Measurements from ENCODE around the gene EVPL. TPM values are rescaled to one million over a fixed set of nuclear protein-coding genes. Genes with fewer than 3 reads are reported as not detected.

Gene EVPL
- total and polyA plus RNA-seq, 10 of the 15 experiments (the other 5 are each of a cell fraction or from before 2014, with no cell fraction given): 0.03 TPM; not detected in 9

DNA sequence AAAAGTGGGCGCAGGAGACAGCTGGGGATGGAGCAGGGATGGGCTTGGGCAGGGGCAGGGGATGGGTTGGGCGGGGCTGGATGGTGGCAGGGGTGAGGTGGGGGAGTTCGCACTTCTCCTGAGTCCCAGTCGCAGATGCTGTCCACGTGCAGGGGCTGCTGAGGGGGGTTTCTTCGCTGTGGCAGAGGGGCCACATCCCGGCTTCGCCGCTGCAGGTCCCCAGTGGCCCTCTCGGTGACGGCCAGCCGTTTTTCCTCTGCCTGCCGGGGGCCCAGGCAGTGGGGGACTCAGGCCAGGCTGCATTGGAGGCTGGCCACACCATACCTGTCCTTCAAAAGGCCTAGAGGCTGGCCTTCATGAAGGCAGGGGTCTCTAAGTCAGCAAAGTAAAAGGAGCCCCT lies 8.3 kb downstream of the EVPL start:
- intact Hi-C loops (cut with micrococcal nuclease; ENCODE audit: unreplicated experiment) (no loop called here), in situ Hi-C loops (cut with MboI) (no loop called here)
- H4K20me1 ChIP-seq (ENCODE audit: control insufficient read depth, insufficient read depth): no peaks in the 10 kb centered on the region
- RAD21 ChIA-PET (ENCODE audit: unreplicated experiment): interaction anchor here (1.3 to 1.6 kb wide), 3 partner anchors 15 to 347 kb away, joined by 3 to 7 read pairs (median 4); no protein-coding TSS in a partner anchor
- POLR2A ChIA-PET: no interaction called here
- ATAC-seq: no peak
- SMC1A ChIA-PET (ENCODE audit: uncharacterized antibody, unreplicated experiment): interaction anchor here (1.0 to 1.5 kb wide), 3 partner anchors 87 to 261 kb away, joined by 3 to 4 read pairs (median 3); no protein-coding TSS in a partner anchor
- CTCF ChIA-PET: interaction anchor here (1.3 to 2.2 kb wide), 5 partner anchors 19 to 280 kb away, joined by 3 to 9 read pairs (median 3); partner anchors contain the start of genes CDK3 and MRPL38
- 32% methylated on average over 9 of the region's 13 CpGs for WGBS (ENCODE audit: insufficient coverage, insufficient replicate concordance, low lambda C conversion rate, missing lambda C conversion rate)
- no TSS peak for BruUV-seq (replicated peaks)
- no peak overlapping the region for H3K4me3 ChIP-seq
- no peak for FAIRE-seq
- DNase-seq (ENCODE audit: low read depth, low spot score): no peak
- no peak overlapping the region for H2AFZ ChIP-seq (ENCODE audit: control insufficient read depth, low read depth, low read length)
- H3K4me2 ChIP-seq (ENCODE audit: control insufficient read depth, insufficient read depth): no peak overlapping the region
- no peaks in the 10 kb centered on the region for H3K36me3 ChIP-seq (ENCODE audit: control insufficient read depth in 2 of 2, insufficient read depth in 2 of 2, low read length in 1 of 2)
- no peaks in the 10 kb centered on the region for H3K27me3 ChIP-seq (replicated peaks in 1 of 2; ENCODE audit: control insufficient read depth in 2 of 2, insufficient read depth in 2 of 2, low read length in 1 of 2)
- no peak overlapping the region for H3K9ac ChIP-seq (ENCODE audit: control insufficient read depth, insufficient read depth, low read length)
- H3K4me1 ChIP-seq (ENCODE audit: control insufficient read depth, insufficient read depth, low read length): no peaks in the 10 kb centered on the region
- TF ChIP-seq MTA2 (IDR thresholded peaks at IDR 0.05; ENCODE audit: low read depth): no peak
- TF ChIP-seq SMC3 (IDR thresholded peaks at IDR 0.05; ENCODE audit: borderline replicate concordance, low read length): no peak
- TF ChIP-seq POLR2AphosphoS2 (IDR thresholded peaks at IDR 0.05; ENCODE audit: low read depth, low read length): no peak
- no peak overlapping the region for H3K27ac ChIP-seq (ENCODE audit: control insufficient read depth, insufficient read depth)
- no peaks in the 10 kb centered on the region for H3K9me3 ChIP-seq (replicated peaks; ENCODE audit: control insufficient read depth, insufficient read depth, low read length)
- no peaks in the 10 kb centered on the region for H3K79me2 ChIP-seq (ENCODE audit: control insufficient read depth, insufficient read depth, low read length)

DNA sequence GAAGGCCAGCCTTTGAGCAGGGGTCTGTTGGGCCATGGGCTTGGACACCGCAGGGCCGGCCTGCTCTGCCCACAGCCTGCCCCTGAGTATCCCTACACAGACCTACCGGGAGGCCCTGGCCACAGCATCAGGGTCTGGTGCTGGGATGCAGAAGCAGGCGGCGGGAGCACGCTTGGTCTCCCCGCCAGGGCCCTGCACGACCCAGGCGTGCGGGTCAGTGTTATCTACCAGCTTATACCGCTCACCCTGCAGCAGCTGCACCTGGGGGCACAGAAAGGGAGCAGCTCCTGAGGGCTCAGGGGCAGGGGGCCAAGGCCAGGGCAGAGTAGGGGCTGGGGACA lies 8.8 kb downstream of the EVPL start:
- DNase-seq (ENCODE audit: low read depth, low spot score) (no peak), ATAC-seq (no peak), FAIRE-seq (no peak)
- H2AFZ ChIP-seq (ENCODE audit: control insufficient read depth, low read depth, low read length): no peak overlapping the region
- RAD21 ChIA-PET (ENCODE audit: unreplicated experiment): interaction anchor here (1.5 to 1.6 kb wide), 2 partner anchors 16 to 261 kb away, joined by 3 to 7 read pairs; no protein-coding TSS in a partner anchor
- H3K4me3 ChIP-seq: no peak overlapping the region
- H3K4me2 ChIP-seq (ENCODE audit: control insufficient read depth, insufficient read depth): no peak overlapping the region
- H3K36me3 ChIP-seq (ENCODE audit: control insufficient read depth in 2 of 2, insufficient read depth in 2 of 2, low read length in 1 of 2): no peaks in the 10 kb centered on the region
- in situ Hi-C loops (cut with MboI): no loop called here
- no TSS peak for BruUV-seq (replicated peaks)
- 56% methylated on average over 11 of the region's 11 CpGs for WGBS (ENCODE audit: insufficient coverage, insufficient replicate concordance, low lambda C conversion rate, missing lambda C conversion rate)
- no peak overlapping the region for H3K9ac ChIP-seq (ENCODE audit: control insufficient read depth, insufficient read depth, low read length)
- TF ChIP-seq ZNF384 (IDR thresholded peaks at IDR 0.05; ENCODE audit: borderline replicate concordance, low read depth, low read length): no peak
- TF ChIP-seq, protein P1, sequence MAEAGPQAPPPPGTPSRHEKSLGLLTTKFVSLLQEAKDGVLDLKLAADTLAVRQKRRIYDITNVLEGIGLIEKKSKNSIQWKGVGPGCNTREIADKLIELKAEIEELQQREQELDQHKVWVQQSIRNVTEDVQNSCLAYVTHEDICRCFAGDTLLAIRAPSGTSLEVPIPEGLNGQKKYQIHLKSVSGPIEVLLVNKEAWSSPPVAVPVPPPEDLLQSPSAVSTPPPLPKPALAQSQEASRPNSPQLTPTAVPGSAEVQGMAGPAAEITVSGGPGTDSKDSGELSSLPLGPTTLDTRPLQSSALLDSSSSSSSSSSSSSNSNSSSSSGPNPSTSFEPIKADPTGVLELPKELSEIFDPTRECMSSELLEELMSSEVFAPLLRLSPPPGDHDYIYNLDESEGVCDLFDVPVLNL (IDR thresholded peaks at IDR 0.05; ENCODE audit: low read depth, low read length): no peak
- no peaks in the 10 kb centered on the region for H3K4me1 ChIP-seq (ENCODE audit: control insufficient read depth, insufficient read depth, low read length)
- CTCF ChIA-PET: interaction anchor here (2.1 kb wide), 1 partner anchor 261 kb away, joined by 9 read pairs; no protein-coding TSS in a partner anchor
- no peaks in the 10 kb centered on the region for H3K27me3 ChIP-seq (replicated peaks in 1 of 2; ENCODE audit: control insufficient read depth in 2 of 2, insufficient read depth in 2 of 2, low read length in 1 of 2)
- SMC1A ChIA-PET (ENCODE audit: uncharacterized antibody, unreplicated experiment): interaction anchor here (1.2 kb wide), 1 partner anchor 15 kb away, joined by 3 read pairs; no protein-coding TSS in a partner anchor
- no peaks in the 10 kb centered on the region for H3K79me2 ChIP-seq (ENCODE audit: control insufficient read depth, insufficient read depth, low read length)
- intact Hi-C loops (cut with micrococcal nuclease; ENCODE audit: unreplicated experiment): no loop called here
- no peaks in the 10 kb centered on the region for H4K20me1 ChIP-seq (ENCODE audit: control insufficient read depth, insufficient read depth)
- no peaks in the 10 kb centered on the region for H3K9me3 ChIP-seq (replicated peaks; ENCODE audit: control insufficient read depth, insufficient read depth, low read length)
- no peak overlapping the region for H3K27ac ChIP-seq (ENCODE audit: control insufficient read depth, insufficient read depth)
- POLR2A ChIA-PET: no interaction called here

All from GM12878 (cell line).